ENCODE measurements around the gene COPB1. TPM values are rescaled to one million over a fixed set of nuclear protein-coding genes. Genes with fewer than 3 reads are reported as not detected.

COPB1 gene
- total and polyA plus RNA-seq, 2 of the 8 experiments (the other 6 are each of a cell fraction or from before 2014, with no cell fraction given): 28.7 to 72.1 TPM

DNA sequence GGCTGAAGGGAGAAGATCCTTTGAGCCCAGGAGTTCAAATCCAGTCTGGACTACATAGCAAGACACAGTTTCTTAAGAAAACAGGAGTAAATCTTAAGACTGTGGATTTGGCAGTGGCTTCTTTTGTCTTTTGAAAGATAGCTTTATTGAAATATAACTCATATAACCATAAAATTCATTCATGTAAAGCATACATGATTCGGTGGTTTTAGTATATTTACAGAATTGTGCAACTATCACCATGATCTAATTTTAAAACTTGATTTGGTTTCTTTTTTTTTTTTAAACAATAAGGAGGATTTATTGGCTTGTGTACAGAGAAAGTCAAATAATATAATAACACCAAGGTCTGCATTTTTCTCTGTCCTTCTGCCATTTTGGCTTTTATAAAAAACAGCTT lies 43.6 kb upstream of the COPB1 start:
- H3K36me3 ChIP-seq (ENCODE audit: control insufficient read depth in 2 of 4, insufficient read depth in 4 of 4, low read length in 3 of 4): no peaks in the 10 kb centered on the region
- H2BK15ac ChIP-seq (ENCODE audit: low read length): no peak overlapping the region
- no peaks in the 10 kb centered on the region for H3K9me3 ChIP-seq (ENCODE audit: insufficient read depth in 2 of 2, low read depth in 1 of 2, low read length in 1 of 2)
- H3K27me3 ChIP-seq (replicated peaks in 1 of 4; ENCODE audit: control insufficient read depth in 3 of 4, extremely low read depth in 1 of 4, insufficient read depth in 3 of 4, low read length in 3 of 4): no peaks in the 10 kb centered on the region; a peak in 2 of 7 replicates
- H2BK5ac ChIP-seq (ENCODE audit: low read depth, low read length): no peak overlapping the region
- no peak overlapping the region for H2BK12ac ChIP-seq (ENCODE audit: low read depth, low read length)
- no peak overlapping the region for H2BK120ac ChIP-seq (replicated peaks; ENCODE audit: low read depth, low read length)
- H4K8ac ChIP-seq (ENCODE audit: extremely low read depth, insufficient read depth, low read length): no peak overlapping the region
- no peak overlapping the region for H4K5ac ChIP-seq (ENCODE audit: insufficient read length, low read depth, low read length)
- ChIA-PET CTCF (ENCODE audit: partially characterized antibody) (interaction anchor here (0.7 to 3.6 kb wide), 6 partner anchors 222 to 572 kb away, joined by 3 to 21 read pairs (median 4); partner anchors contain the start of gene INSC), POLR2A (ENCODE audit: partially characterized antibody) (interaction anchor here (0.9 kb wide), 1 partner anchor 28 kb away, joined by 3 read pairs; no protein-coding TSS in a partner anchor)
- H3K9ac ChIP-seq (replicated peaks in 1 of 4; ENCODE audit: extremely low read depth in 1 of 4, low read depth in 3 of 4, low read length in 3 of 4): no peak overlapping the region
- H3K14ac ChIP-seq (ENCODE audit: insufficient read length): no peak overlapping the region
- H3K23ac ChIP-seq (ENCODE audit: insufficient read length): no peak overlapping the region
- FAIRE-seq (no peak), DNase-seq (ENCODE audit: low read depth in 1 of 2, low spot score in 2 of 2) (no peak)
- H2AFZ ChIP-seq (ENCODE audit: low read length): no peak overlapping the region
- no peak overlapping the region for H3K56ac ChIP-seq (replicated peaks; ENCODE audit: insufficient read length, low read depth, low read length)
- H2AK5ac ChIP-seq (ENCODE audit: low read depth, low read length): no peak overlapping the region
- no peaks in the 10 kb centered on the region for H3K79me1 ChIP-seq (ENCODE audit: low read depth, low read length)
- TF ChIP-seq SP2 (IDR thresholded peaks at IDR 0.05; ENCODE audit: low read length) (no peak), SP1 (IDR thresholded peaks at IDR 0.05; ENCODE audit: low read depth, low read length) (no peak), POLR2A (IDR thresholded peaks at IDR 0.05; ENCODE audit: control extremely low read depth in 1 of 2, low read depth in 2 of 2, low read length in 2 of 2) (no peak), JUN (IDR thresholded peaks at IDR 0.05; ENCODE audit: low read depth, low read length) (no peak), RBBP5 (IDR thresholded peaks at IDR 0.05; ENCODE audit: borderline replicate concordance, low read depth, low read length) (no peak), JUND (IDR thresholded peaks at IDR 0.05; ENCODE audit: low read length) (no peak), GTF2F1 (IDR thresholded peaks at IDR 0.05; ENCODE audit: borderline replicate concordance, low read depth, low read length) (no peak)
- no peaks in the 10 kb centered on the region for H3K79me2 ChIP-seq (ENCODE audit: control insufficient read depth in 1 of 2, insufficient read depth in 2 of 2, low read length in 2 of 2)
- WGBS, 2 experiments (ENCODE audit: extremely low coverage in 1 of 2, insufficient coverage in 1 of 2, insufficient read length in 1 of 2, insufficient replicate concordance in 2 of 2, low coverage in 1 of 2, low lambda C conversion rate in 2 of 2, missing lambda C conversion rate in 1 of 2): 100% methylated on average over 1 of the region's 1 CpG; no CpG with 5 or more reads in 1 of the 2 experiments
- no peak overlapping the region for H3K4ac ChIP-seq (replicated peaks; ENCODE audit: insufficient read length, low read depth, low read length)
- H3K4me2 ChIP-seq (ENCODE audit: insufficient read depth in 1 of 2, low read depth in 2 of 2, low read length in 2 of 2): no peak overlapping the region
- H3K4me1 ChIP-seq (replicated peaks in 1 of 4; ENCODE audit: control insufficient read depth in 3 of 4, insufficient read depth in 4 of 4, low read length in 3 of 4): peaks cover 2 to 7% (median 6%) of the 10 kb centered on the region in 4 experiments
- H3K4me3 ChIP-seq (ENCODE audit: extremely low read depth in 1 of 4, insufficient read depth in 2 of 4, low read depth in 3 of 4, low read length in 4 of 4): no peak overlapping the region
- H3K18ac ChIP-seq (ENCODE audit: extremely low read depth, low read length): no peak overlapping the region
- no peak overlapping the region for H3K27ac ChIP-seq (ENCODE audit: low read depth, low read length)
- no peak overlapping the region for H4K91ac ChIP-seq (replicated peaks; ENCODE audit: insufficient read length, low read length)
- H2BK20ac ChIP-seq (ENCODE audit: low read length): no peak overlapping the region
- no peaks in the 10 kb centered on the region for H3K23me2 ChIP-seq (ENCODE audit: low read depth, low read length)
- no peaks in the 10 kb centered on the region for H4K20me1 ChIP-seq (replicated peaks in 1 of 2; ENCODE audit: control insufficient read depth in 1 of 2, insufficient read depth in 2 of 2, low read length in 2 of 2)

Measured in H1 (cell line).